ENCODE results near the gene IGSF23.

DNA sequence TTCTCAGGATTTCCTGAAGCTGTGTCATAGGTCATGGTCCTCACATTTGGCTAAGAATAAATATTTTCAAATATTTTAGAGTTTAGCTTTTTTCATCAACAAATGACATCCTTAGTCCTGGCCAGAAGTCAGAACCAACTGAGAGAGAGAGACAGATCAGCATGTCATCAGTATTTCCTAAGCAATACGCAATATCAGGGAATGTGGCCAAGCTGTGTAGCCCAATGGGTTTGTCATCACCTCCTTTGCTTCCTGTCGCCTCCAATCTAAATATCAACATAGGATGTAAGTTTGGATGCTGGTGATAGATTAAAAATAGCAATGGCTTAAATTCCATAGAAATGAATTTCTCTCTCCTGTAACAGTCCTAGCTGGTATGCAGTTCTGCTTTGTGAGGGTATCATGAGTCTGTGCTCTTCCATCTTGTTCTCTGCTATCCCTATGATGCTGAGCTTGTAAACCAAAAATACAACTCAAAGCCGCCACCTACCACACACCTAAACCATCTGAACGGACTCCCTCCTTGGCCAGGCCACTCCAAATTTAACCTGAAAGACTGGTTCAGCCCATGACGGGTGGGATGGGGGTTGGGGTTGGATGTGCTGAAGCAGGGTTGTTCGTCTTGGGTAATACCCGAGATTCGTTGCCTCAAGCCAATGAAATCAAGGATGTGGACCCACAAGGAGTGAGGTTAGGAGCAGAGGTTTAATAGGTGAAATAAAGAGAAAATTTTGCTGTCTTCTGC lies 10.0 kb upstream of the IGSF23 start:
- TF ChIP-seq, protein P1, sequence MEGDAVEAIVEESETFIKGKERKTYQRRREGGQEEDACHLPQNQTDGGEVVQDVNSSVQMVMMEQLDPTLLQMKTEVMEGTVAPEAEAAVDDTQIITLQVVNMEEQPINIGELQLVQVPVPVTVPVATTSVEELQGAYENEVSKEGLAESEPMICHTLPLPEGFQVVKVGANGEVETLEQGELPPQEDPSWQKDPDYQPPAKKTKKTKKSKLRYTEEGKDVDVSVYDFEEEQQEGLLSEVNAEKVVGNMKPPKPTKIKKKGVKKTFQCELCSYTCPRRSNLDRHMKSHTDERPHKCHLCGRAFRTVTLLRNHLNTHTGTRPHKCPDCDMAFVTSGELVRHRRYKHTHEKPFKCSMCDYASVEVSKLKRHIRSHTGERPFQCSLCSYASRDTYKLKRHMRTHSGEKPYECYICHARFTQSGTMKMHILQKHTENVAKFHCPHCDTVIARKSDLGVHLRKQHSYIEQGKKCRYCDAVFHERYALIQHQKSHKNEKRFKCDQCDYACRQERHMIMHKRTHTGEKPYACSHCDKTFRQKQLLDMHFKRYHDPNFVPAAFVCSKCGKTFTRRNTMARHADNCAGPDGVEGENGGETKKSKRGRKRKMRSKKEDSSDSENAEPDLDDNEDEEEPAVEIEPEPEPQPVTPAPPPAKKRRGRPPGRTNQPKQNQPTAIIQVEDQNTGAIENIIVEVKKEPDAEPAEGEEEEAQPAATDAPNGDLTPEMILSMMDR (IDR thresholded peaks at IDR 0.05), result no peak
- TF ChIP-seq POLR2A (IDR thresholded peaks at IDR 0.05), result no peak
